Activated T-cell treated with anti-CD3 and anti-CD28 coated beads, Interleukin-2, amount 50 U/mL, for 24 hours (primary cell): Measurements from ENCODE around the gene DUOXA1.
"Not testable (repeated sequence)": the region's sequence is repeated elsewhere in the genome, so short reads cannot be mapped to it uniquely, and the experiment has no call there.

Source experiments
- DNase-seq: peaks from one replicate; pipeline ENCODE4 v3.0.0-alpha.2; 2020
- H3K27ac Mint-ChIP-seq: 2 replicates; pipeline ENCODE4 v1.8.0; 2020; ENCODE audit warnings: mild to moderate bottlenecking, mixed read lengths
- H3K27me3 Mint-ChIP-seq: 2 replicates; pipeline ENCODE4 v1.8.0; 2020; ENCODE audit warnings: mixed read lengths
- H3K36me3 Mint-ChIP-seq: 2 replicates; pipeline ENCODE4 v1.8.0; 2020; ENCODE audit warnings: low read depth, mixed read lengths
- H3K4me1 Mint-ChIP-seq: 2 replicates; pipeline ENCODE4 v1.8.0; 2020; ENCODE audit warnings: low read depth, mixed read lengths
- H3K4me3 Mint-ChIP-seq: 2 replicates; pipeline ENCODE4 v1.8.0; 2020; ENCODE audit warnings: mild to moderate bottlenecking, moderate library complexity, mixed read lengths
- H3K9me3 Mint-ChIP-seq: 2 replicates; pipeline ENCODE4 v1.8.0; 2020; ENCODE audit warnings: mixed read lengths

DUOXA1 gene

GRCh38 chr15:45143056-45143455 lies 13.4 kb upstream of the DUOXA1 start:
- no peak for DNase-seq
- Mint-ChIP-seq H3K4me1 (no peaks in the 10 kb centered on the region), H3K27me3 (no peaks in the 10 kb centered on the region), H3K4me3 (no peak overlapping the region), H3K9me3 (no peaks in the 10 kb centered on the region), H3K27ac (no peak overlapping the region), H3K36me3 (no peaks in the 10 kb centered on the region)

DNA sequence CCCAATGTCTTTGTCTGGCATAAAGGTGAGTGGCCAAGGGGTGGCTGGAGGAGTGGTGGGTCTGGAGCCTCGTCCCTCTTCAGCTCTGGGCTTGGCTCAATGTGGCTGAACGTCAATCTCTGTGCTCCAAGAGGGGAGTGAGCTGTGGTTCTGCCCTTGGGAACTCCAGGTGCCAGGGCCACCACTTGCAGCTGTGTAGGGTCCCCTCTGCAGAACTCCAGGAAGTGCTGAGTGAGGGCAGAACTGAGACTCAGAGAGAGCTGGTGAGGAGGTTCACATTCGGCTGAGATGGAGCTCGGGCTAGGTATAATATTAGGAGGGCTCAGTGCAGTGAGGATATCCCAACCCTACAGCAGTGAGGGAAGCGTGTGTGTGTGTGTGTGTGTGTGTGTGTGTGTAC lies 11.7 kb upstream of the DUOXA1 start:
- H3K4me1 Mint-ChIP-seq, result peaks cover 2% of the 10 kb centered on the region
- no peaks in the 10 kb centered on the region for H3K36me3 Mint-ChIP-seq
- peaks cover 5% of the 10 kb centered on the region for H3K27me3 Mint-ChIP-seq
- no peak overlapping the region for H3K4me3 Mint-ChIP-seq
- H3K9me3 Mint-ChIP-seq, result no peaks in the 10 kb centered on the region
- DNase-seq, result no peak
- H3K27ac Mint-ChIP-seq, result no peak overlapping the region

DNA sequence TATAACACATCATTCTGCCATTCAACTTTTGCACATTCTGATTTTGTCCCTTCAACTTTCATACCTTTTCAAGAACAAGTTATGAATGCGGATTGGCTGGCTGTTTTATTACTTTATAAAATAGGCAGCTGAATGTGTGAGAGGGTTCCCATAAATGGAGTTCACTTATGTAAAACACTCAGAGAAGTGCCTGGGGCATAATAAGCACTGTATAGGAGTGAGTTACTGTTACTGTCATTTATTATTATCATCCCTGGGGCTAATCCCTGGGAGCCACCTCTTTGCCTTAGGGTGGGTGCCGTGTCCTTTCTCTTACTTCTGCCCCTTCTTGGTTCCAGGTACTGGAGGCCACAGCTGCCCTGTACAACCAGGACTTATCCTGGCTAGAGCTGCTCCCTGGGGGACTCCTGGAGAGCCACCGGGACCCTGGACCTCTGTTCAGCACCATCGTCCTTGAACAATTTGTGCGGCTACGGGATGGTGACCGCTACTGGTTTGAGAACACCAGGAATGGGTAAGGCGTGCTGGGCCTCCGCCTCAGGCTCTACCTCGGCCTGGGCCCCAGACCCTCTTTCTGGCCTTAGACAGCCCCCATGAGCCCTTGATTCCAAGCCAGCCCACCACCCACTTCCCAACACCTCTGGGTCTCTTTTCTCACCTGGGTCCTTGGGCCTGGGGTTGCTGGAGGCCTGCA lies 11.0 kb upstream of the DUOXA1 start:
- H3K9me3 Mint-ChIP-seq, result no peaks in the 10 kb centered on the region
- peaks cover 10% of the 10 kb centered on the region for H3K27me3 Mint-ChIP-seq
- H3K4me1 Mint-ChIP-seq, result peaks cover 6% of the 10 kb centered on the region
- DNase-seq, result no peak
- H3K4me3 Mint-ChIP-seq, result no peak overlapping the region
- H3K36me3 Mint-ChIP-seq, result no peaks in the 10 kb centered on the region
- H3K27ac Mint-ChIP-seq, result no peak overlapping the region

DNA sequence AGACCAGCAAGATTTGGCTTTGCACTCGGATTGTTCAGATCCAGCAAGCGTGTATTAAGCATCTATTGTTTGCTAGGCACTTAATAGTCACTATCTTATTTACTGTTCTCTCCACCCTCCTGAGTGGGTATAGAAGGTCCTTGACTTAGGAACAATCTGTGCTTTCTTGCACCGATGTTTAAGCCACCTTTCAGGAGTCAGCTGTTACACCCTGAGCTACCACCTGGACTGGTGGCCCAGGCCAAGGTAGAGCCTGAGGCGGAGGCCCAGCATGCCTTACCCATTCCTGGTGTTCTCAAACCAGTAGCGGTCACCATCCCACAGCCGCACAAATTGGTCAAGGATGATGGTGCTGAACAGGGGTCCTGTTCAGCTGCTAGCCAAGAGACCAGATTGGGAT lies 10.1 kb upstream of the DUOXA1 start:
- Mint-ChIP-seq H3K27ac (no peak overlapping the region), H3K36me3 (no peaks in the 10 kb centered on the region), H3K27me3 (peaks cover 13% of the 10 kb centered on the region), H3K4me3 (no peak overlapping the region), H3K9me3 (no peaks in the 10 kb centered on the region), H3K4me1 (peaks cover 8% of the 10 kb centered on the region)
- no peak for DNase-seq

GRCh38 chr15:45138814-45139765 lies 9.4 kb upstream of the DUOXA1 start:
- Mint-ChIP-seq H3K4me1 (peaks cover 11% of the 10 kb centered on the region), H3K9me3 (no peaks in the 10 kb centered on the region), H3K27ac (no peak overlapping the region), H3K36me3 (no peaks in the 10 kb centered on the region), H3K4me3 (no peak overlapping the region), H3K27me3 (peaks cover 19% of the 10 kb centered on the region)
- no peak for DNase-seq

DNA sequence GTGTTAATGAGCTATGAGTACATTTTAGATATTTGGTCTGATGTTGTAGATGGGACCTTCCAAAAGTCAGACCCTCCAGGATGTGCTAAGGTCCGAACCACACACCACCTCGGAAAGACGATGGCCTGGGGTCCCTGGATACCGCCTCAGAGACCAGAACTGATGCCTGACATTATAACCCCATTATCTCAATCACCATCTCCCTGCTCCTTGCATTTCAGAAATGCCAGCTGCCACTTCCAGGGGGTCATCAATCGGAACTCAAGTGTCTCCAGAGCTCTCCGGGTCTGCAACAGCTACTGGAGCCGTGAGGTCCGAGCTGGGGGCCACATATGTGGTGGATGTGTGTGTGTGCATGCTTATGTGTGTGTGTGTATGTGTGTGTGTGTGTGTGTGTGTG lies 8.0 kb upstream of the DUOXA1 start:
- no peaks in the 10 kb centered on the region for H3K9me3 Mint-ChIP-seq
- no peak for DNase-seq
- H3K27me3 Mint-ChIP-seq, result peaks cover 33% of the 10 kb centered on the region
- no peak overlapping the region for H3K4me3 Mint-ChIP-seq
- peaks cover 11% of the 10 kb centered on the region for H3K4me1 Mint-ChIP-seq
- no peaks in the 10 kb centered on the region for H3K36me3 Mint-ChIP-seq
- H3K27ac Mint-ChIP-seq, result no peak overlapping the region

DNA sequence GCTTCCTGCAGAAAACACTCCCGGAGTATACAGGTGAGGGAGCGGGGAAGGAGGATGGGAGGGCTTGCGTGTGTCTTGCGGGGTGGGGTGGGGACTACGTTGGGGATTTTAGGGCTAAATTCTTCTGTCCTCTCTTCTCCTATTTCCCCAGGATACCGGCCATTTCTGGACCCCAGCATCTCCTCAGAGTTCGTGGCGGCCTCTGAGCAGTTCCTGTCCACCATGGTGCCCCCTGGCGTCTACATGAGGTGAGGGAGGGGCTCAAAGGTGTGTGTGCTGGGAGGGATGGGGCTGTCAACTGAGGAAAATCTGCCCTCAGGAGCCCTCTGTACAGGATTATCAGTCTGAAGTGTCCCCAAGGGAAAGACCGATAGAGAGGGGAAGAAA lies 6.7 kb upstream of the DUOXA1 start:
- peak overlapping the region; percentile 36 for H3K4me3 Mint-ChIP-seq
- no peak for DNase-seq

DNA sequence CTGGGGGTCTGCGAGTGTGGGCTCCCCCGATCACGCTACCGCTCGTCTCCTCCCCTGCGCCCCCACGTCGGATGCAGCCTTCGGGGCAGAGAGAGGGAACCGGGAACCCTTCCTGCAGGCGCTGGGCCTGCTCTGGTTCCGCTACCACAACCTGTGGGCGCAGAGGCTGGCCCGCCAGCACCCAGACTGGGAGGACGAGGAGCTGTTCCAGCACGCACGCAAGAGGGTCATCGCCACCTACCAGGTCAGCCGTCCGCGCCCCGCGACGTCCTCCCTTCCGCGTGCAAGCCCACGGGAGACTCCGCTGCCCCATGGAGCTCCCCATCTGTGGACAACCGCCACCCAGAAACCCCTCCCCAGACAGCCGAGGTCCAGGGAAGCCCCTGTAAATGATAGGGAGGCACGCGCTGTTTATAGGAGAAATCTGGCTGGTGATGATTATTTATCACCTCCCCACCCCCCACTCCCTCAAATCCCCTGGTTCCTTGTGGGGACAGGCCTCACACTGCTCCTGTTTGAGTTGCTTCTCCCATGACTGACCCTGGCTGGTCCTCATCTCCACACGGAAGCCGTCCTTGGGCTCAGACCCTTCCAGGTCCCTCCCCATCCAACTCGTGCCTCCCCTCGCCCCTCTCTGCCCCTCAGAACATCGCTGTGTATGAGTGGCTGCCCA lies 6.2 kb upstream of the DUOXA1 start:
- H3K27ac Mint-ChIP-seq, H3K36me3 Mint-ChIP-seq, DNase-seq, H3K9me3 Mint-ChIP-seq: not testable (repeated sequence)
- H3K27me3 Mint-ChIP-seq, result peaks cover 48% of the 10 kb centered on the region
- H3K4me1 Mint-ChIP-seq, result peaks cover 11% of the 10 kb centered on the region
- peak overlapping the region; percentile 36 for H3K4me3 Mint-ChIP-seq

More for the DNA sequence above, 6.7 kb upstream of the DUOXA1 start:
- Mint-ChIP-seq H3K27me3 (peaks cover 44% of the 10 kb centered on the region), H3K27ac (no peak overlapping the region), H3K36me3 (no peaks in the 10 kb centered on the region), H3K4me1 (peaks cover 11% of the 10 kb centered on the region), H3K9me3 (no peaks in the 10 kb centered on the region)

GRCh38 chr15:45134682-45135604 lies 5.3 kb upstream of the DUOXA1 start:
- Mint-ChIP-seq H3K4me3 (peak overlapping the region; percentile 55), H3K4me1 (peaks cover 12% of the 10 kb centered on the region), H3K36me3 (no peaks in the 10 kb centered on the region), H3K9me3 (no peaks in the 10 kb centered on the region), H3K27ac (no peak overlapping the region), H3K27me3 (peaks cover 56% of the 10 kb centered on the region)
- DNase-seq, result peak; percentile 55

DNA sequence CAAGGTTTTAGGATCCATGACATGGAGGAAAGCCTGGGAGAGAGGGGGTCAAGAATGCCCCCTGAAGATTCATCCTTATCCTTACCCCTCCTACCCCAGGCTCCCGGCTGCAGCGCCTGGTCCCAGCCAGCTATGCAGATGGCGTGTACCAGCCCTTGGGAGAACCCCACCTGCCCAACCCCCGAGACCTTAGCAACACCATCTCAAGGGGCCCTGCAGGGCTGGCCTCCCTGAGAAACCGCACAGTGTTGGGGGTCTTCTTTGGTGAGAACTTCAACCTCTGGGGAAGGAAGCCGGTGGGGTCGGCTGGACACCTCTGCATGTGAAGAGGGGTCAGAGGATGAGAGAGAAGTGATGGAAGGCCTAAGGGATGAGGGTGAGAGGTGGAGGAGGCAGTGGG lies 4.4 kb upstream of the DUOXA1 start:
- Mint-ChIP-seq H3K9me3 (no peaks in the 10 kb centered on the region), H3K4me3 (no peak overlapping the region), H3K27ac (no peak overlapping the region), H3K36me3 (no peaks in the 10 kb centered on the region), H3K27me3 (peaks cover 61% of the 10 kb centered on the region), H3K4me1 (peaks cover 16% of the 10 kb centered on the region)
- DNase-seq, result no peak

DNA sequence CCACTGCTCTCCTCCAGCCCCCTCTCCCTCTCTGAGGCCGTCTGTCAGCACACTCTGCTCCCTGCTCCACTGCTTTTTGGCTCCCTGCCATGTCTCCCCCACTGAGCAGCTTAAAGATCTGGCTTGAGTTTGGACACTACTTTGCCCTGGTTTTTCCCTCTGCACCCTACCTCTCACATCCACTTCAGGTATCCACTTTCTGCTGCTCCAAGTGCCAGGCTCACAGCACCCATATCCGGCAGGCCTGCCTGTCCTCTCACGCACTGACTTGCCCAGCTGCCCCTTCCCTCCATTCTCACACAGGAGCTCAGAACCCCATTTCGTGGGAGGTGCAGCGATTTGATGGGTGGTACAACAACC lies 3.9 kb upstream of the DUOXA1 start:
- Mint-ChIP-seq H3K4me1 (peaks cover 17% of the 10 kb centered on the region), H3K36me3 (no peaks in the 10 kb centered on the region), H3K4me3 (no peak overlapping the region), H3K27ac (no peak overlapping the region), H3K27me3 (peaks cover 66% of the 10 kb centered on the region), H3K9me3 (no peaks in the 10 kb centered on the region)
- DNase-seq, result no peak

DNA sequence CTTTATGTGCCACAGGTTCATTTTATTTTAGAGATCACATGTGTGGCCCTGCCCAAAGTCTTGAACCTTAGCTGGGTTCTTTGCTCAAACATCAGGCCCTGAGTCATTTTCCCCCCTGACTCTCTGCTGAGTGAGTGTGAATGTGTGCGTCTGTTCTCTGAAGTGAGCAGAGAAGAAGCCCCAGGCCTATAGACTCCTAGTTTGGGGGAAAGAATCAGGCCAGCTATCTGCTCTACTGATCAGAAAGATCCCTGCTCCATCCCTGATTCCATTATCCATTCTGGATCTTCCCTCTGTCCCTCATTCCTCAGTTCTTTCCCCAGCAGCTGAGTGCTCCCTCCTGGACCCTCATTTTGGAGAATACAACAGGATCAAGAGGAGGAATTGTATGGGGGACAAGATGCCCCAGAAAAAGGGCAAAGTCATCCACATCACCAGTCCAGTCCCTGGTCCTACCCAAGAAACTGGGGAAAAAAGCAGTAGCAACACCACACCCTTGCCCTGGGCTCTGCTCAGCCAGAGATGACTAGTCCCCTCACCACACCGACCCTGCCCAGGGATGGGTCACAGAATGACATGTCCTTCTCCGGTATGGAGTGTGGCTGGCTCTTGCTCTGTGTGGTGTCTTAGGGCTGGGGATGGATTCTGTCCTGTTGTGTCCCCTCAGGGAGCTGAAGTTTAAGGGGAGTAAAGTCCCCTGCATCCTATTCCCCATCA lies 3.3 kb upstream of the DUOXA1 start:
- Mint-ChIP-seq H3K27ac (no peak overlapping the region), H3K27me3 (peaks cover 72% of the 10 kb centered on the region), H3K4me3 (no peak overlapping the region), H3K9me3 (no peaks in the 10 kb centered on the region), H3K36me3 (no peaks in the 10 kb centered on the region), H3K4me1 (peaks cover 19% of the 10 kb centered on the region)
- DNase-seq, result no peak

DNA sequence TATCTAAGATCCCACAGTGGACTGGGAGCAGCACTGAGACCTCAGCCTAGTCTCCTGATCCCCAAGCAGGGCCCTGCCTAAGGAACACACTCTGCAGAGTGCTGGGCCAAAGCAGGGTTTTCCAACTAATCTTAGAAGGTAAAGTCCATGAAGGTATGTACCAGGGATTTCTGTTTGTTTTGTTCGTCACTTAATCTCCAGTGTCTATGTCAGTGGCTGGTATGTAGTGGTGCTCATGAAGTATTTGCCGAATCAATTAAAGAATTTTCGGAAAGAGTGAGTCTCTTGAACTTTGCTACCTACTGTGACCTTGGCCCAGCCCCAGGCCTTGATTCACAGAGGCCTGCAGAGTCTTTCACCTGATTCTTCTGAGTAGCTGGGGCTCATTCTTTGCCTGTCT lies 1.8 kb upstream of the DUOXA1 start:
- no peak overlapping the region for H3K27ac Mint-ChIP-seq
- H3K9me3 Mint-ChIP-seq, result no peaks in the 10 kb centered on the region
- H3K4me1 Mint-ChIP-seq, result peaks cover 19% of the 10 kb centered on the region
- no peak overlapping the region for H3K4me3 Mint-ChIP-seq
- peaks cover 75% of the 10 kb centered on the region for H3K27me3 Mint-ChIP-seq
- no peak for DNase-seq
- H3K36me3 Mint-ChIP-seq, result no peaks in the 10 kb centered on the region
